Smooth muscle cell (in vitro differentiated cells): ENCODE measurements around the gene EMX1. TPM values are rescaled to one million over a fixed set of nuclear protein-coding genes. Genes with fewer than 3 reads are reported as not detected.

ENCODE experiments used
- DNase-seq: peaks from one replicate; lab custom pipeline; 2025; ENCODE audit not compliant: unreplicated experiment; lab: John Stamatoyannopoulos, UW
- H2AFZ ChIP-seq: fragments of 200-600 bp; sonication (generic); 2 replicates; pipeline ENCODE4 v1.6.0; 2016; ENCODE audit warnings: antibody characterized with exemption, low read depth, mild to moderate bottlenecking
- H3F3A ChIP-seq: fragments of 200-600 bp; sonication (generic); 2 replicates; pipeline ENCODE4 v1.6.0; 2017; ENCODE audit warnings: antibody characterized with exemption, low read depth
- H3K27ac ChIP-seq: fragments of 200-600 bp; sonication (generic); 2 replicates; pipeline ENCODE4 v1.5.1; 2016; ENCODE audit warnings: low read depth, mild to moderate bottlenecking
- H3K27me3 ChIP-seq: fragments of 200-600 bp; sonication (generic); 2 replicates; pipeline ENCODE4 v1.6.1; 2016; ENCODE audit warnings: low read depth, mild to moderate bottlenecking
- H3K36me3 ChIP-seq: fragments of 200-600 bp; sonication (generic); 2 replicates; pipeline ENCODE4 v1.5.1; 2016; ENCODE audit warnings: low read depth
- H3K4me1 ChIP-seq: fragments of 200-600 bp; sonication (generic); 2 replicates; pipeline ENCODE4 v1.5.1; 2016; ENCODE audit warnings: low read depth
- H3K4me2 ChIP-seq: fragments of 200-600 bp; sonication (generic); 2 replicates; pipeline ENCODE4 v1.6.0; 2016; ENCODE audit warnings: mild to moderate bottlenecking
- H3K4me3 ChIP-seq: fragments of 200-600 bp; sonication (generic); 2 replicates; pipeline ENCODE4 v1.5.1; 2016; ENCODE audit warnings: mild to moderate bottlenecking
- H3K79me2 ChIP-seq: fragments of 200-600 bp; sonication (generic); 2 replicates; pipeline ENCODE4 v1.6.0; 2016; ENCODE audit warnings: low read depth, mild to moderate bottlenecking
- H3K9ac ChIP-seq: fragments of 200-600 bp; sonication (generic); 2 replicates; pipeline ENCODE4 v1.6.0; 2016; ENCODE audit warnings: low read depth
- H3K9me3 ChIP-seq: fragments of 200-600 bp; sonication (generic); replicated peaks from 2 replicates; pipeline ENCODE4 v1.5.1; 2016; ENCODE audit warnings: low read depth
- H4K20me1 ChIP-seq: fragments of 200-600 bp; sonication (generic); 2 replicates; pipeline ENCODE4 v1.6.0; 2016; ENCODE audit warnings: low read depth
- CTCF ChIP-seq: fragments of 200-600 bp; sonication (generic); IDR thresholded peaks from 2 replicates; pipeline ENCODE4 v1.5.1; 2017; ENCODE audit warnings: borderline replicate concordance, mild to moderate bottlenecking, antibody characterized with exemption; ENCODE audit not compliant: insufficient read depth, poor library complexity, severe bottlenecking
- WGBS: methylation state at CpG from one replicate; pipeline ENCODE4 v1.1.7; 2016; ENCODE audit warnings: low lambda C conversion rate; 5-methylcytosine and 5-hydroxymethylcytosine counted together
- polyA plus RNA-seq: library from polyadenylated mRNA; unstranded; fragments of >200 nt; fragmentation: Nextera tagmentation; extraction: Ambion mirVana; gene quantifications from 2 replicates; pipeline ENCODE4 v1.2.1, GENCODE V29; 2016
- total RNA-seq: library from RNA; depleted of rRNA; stranded (reverse); fragments of >200 nt; gene quantifications from 2 replicates; pipeline ENCODE4 v1.2.3, GENCODE V29; 2014

The EMX1 gene
- total and polyA plus RNA-seq, 2 experiments from 2014 or later: not detected

DNA sequence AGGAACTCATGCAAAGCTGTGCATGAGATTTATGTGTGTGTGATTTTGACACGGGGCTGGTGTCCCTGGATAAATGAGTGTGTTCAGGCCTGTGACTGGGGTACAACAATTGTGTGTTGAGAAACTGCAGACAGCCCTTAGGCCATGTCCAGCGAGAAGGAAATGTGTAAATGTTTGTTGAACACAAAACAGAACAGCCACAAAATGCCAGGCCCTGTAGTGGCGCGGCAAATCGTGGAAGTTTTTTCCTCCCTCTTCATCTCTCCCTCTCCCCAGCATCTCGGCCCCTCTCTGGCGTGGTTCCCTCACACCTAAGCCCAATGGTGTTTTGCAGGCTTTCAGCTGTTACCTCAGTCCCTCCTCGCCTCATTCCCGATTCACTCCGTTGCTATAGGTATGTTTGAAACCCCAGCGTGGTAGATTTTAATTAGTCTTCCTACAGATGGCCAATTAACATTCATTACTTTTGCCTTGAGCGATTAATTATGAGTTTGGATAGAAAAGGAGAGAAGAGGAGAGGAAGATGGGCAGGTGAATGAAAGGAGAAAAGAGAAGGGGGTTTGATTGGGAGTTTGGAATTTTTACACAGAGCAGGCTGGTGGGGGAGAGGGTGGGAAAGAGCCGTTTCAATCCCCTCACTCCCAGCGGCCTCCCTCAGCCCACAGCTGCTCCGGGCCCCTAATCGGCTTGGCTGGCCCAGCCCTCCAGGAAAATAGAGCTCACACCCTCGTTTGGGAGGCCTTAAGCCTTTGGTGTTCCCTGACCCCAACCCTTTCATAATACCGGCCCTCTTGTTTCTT, 19.3 kb upstream of the EMX1 start:
- WGBS: 65% methylated on average over 18 of the region's 18 CpGs
- H3K79me2 ChIP-seq: no peaks in the 10 kb centered on the region
- peaks cover 5% of the 10 kb centered on the region for H3K4me1 ChIP-seq
- H3K27ac ChIP-seq: no peak overlapping the region
- DNase-seq: no peak
- H3K4me3 ChIP-seq: no peak overlapping the region
- H3K4me2 ChIP-seq: no peak overlapping the region
- peaks cover 54% of the 10 kb centered on the region for H3K27me3 ChIP-seq
- H3K9me3 ChIP-seq: no peaks in the 10 kb centered on the region
- no peak overlapping the region for H2AFZ ChIP-seq
- H4K20me1 ChIP-seq: no peaks in the 10 kb centered on the region
- H3F3A ChIP-seq: no peaks in the 10 kb centered on the region
- no peaks in the 10 kb centered on the region for H3K36me3 ChIP-seq
- TF ChIP-seq CTCF: no peak
- H3K9ac ChIP-seq: no peak overlapping the region

- H3K9ac ChIP-seq: no peak overlapping the region
- H3K27me3 ChIP-seq: peaks cover 60% of the 10 kb centered on the region
- no peak overlapping the region for H3K27ac ChIP-seq
- no peaks in the 10 kb centered on the region for H3K36me3 ChIP-seq
- no peak overlapping the region for H3K4me3 ChIP-seq
- no peaks in the 10 kb centered on the region for H3F3A ChIP-seq
- H2AFZ ChIP-seq: no peak overlapping the region
- H3K4me1 ChIP-seq: peaks cover 5% of the 10 kb centered on the region
- H3K9me3 ChIP-seq: no peaks in the 10 kb centered on the region
- DNase-seq: no peak
- TF ChIP-seq CTCF: no peak
- no peaks in the 10 kb centered on the region for H3K79me2 ChIP-seq
- H4K20me1 ChIP-seq: no peaks in the 10 kb centered on the region
- WGBS: 92% methylated on average over 2 of the region's 2 CpGs
- no peak overlapping the region for H3K4me2 ChIP-seq
Observed at GRCh38 chr2:72898585-72898906, 18.8 kb upstream of the EMX1 start.

DNA sequence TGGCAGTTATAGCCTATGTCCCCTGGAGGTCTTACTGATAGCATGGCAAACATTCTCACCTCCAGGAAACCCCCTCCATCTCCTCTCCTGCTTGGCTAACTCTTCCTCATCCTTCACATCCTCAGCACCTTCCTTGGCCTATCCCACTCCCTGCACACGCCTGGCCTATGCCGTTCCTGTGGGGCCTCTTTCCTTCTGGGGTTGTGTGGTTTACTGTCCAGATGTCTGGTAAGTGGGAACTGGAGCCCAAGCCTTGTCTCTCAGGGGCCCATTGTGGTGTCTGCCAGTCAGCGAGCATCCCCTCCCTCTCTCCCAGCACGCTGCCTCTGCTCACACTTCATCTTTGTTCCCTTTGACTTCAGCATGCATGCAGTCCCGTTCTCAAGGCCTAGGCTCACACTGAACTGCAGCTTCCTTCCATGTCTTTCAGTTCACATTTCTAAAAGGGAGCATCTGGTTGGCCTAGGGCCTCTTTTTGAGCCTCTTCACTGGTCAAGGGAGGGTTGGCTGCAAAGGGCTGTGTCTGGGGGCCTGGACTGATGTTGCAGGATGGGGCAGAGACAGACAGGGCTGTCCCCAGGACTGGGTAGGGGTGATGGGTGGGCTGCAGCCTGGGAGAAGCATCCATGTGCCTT, 17.0 kb upstream of the EMX1 start:
- Histone ChIP-seq H3K4me1 (peaks cover 5% of the 10 kb centered on the region), H3K9me3 (no peaks in the 10 kb centered on the region), H3F3A (no peaks in the 10 kb centered on the region), H3K27ac (no peak overlapping the region), H4K20me1 (no peaks in the 10 kb centered on the region), H3K9ac (no peak overlapping the region), H3K4me2 (no peak overlapping the region), H3K79me2 (no peaks in the 10 kb centered on the region), H3K27me3 (peaks cover 71% of the 10 kb centered on the region), H3K36me3 (no peaks in the 10 kb centered on the region), H2AFZ (no peak overlapping the region), H3K4me3 (no peak overlapping the region)
- TF ChIP-seq CTCF: no peak
- no peak for DNase-seq
- WGBS: 89% methylated on average over 5 of the region's 5 CpGs
